Vagina (tissue), 2 donors: ENCODE results near the gene MYADM. TPM values are rescaled to one million over a fixed set of nuclear protein-coding genes. Genes with fewer than 3 reads are reported as not detected.
"Not testable (repeated sequence)": the region's sequence is repeated elsewhere in the genome, so short reads cannot be mapped to it uniquely, and the experiment has no call there.

Source experiments
- DNase-seq, 2 donors: peaks; one replicate each; pipeline ENCODE4 v3.0.0-alpha.2; 2017; ENCODE audit errors: extremely low spot score in 2 of 2
- H3K27ac ChIP-seq: fragments of 200-600 bp; sonication (generic); one replicate; pipeline ENCODE4 v1.5.1; 2019
- H3K27me3 ChIP-seq: fragments of 200-600 bp; sonication (generic); one replicate; pipeline ENCODE4 v1.5.1; 2019
- H3K36me3 ChIP-seq, 2 donors: fragments of 200-600 bp; sonication (generic); one replicate each; pipeline ENCODE4 v1.5.1; 2017 to 2019
- H3K4me1 ChIP-seq: fragments of 200-600 bp; sonication (generic); one replicate; pipeline ENCODE4 v1.5.1; 2019
- H3K4me3 ChIP-seq, 2 donors: fragments of 200-600 bp; sonication (generic); 1 replicate in 1 of 2; 2 replicates in 1 of 2; pipeline ENCODE4 v1.5.1; 2016 to 2019
- H3K9me3 ChIP-seq: fragments of 200-600 bp; sonication (generic); one replicate; pipeline ENCODE4 v1.5.1; 2019
- CTCF ChIP-seq, 3 experiments: fragments of 450-650 bp in 2 of 3; fragments of 200-600 bp in 1 of 3; sonication (generic) in 1 of 3; IDR thresholded peaks; one replicate each; pipeline ENCODE4 v1.5.1; 2017 to 2019; ENCODE audit warnings: antibody characterized with exemption in 3 of 3, mild to moderate bottlenecking in 2 of 3, moderate library complexity in 2 of 3
- POLR2A ChIP-seq, 2 donors: fragments of 450-650 bp; IDR thresholded peaks; one replicate each; pipeline ENCODE4 v1.6.1; 2017; ENCODE audit warnings: antibody characterized with exemption in 2 of 2, mild to moderate bottlenecking in 2 of 2, moderate library complexity in 2 of 2
- POLR2AphosphoS5 ChIP-seq, 2 donors: sonication (generic); formaldehyde crosslinking; IDR thresholded peaks; one replicate each; pipeline ENCODE4 v1.9.0; 2017; ENCODE audit warnings: antibody characterized with exemption in 2 of 2, mild to moderate bottlenecking in 2 of 2, low read depth in 1 of 2; ENCODE audit not compliant: insufficient read depth in 1 of 2
- intact Hi-C: fragments of 100-400 bp; cut with DNase I; formaldehyde crosslinking; loops from one replicate; pipeline ENCODE4 v1.15.1; 2023
- total RNA-seq: library from RNA; depleted of rRNA; stranded (reverse); fragments of >200 nt; gene quantifications from one replicate; pipeline ENCODE4 v1.2.3, GENCODE V29; 2016

MYADM gene
- total RNA-seq, 1 donor from 2014 or later, result 68.3 TPM

- Histone ChIP-seq H3K9me3 (no peaks in the 10 kb centered on the region), H3K36me3 (peaks cover 0 to 10% of the 10 kb centered on the region in 2 donors), H3K4me3 (peak overlapping the region; percentile 66 to 96), H3K27ac (peak overlapping the region; percentile 95), H3K27me3 (no peaks in the 10 kb centered on the region), H3K4me1 (peaks cover 65% of the 10 kb centered on the region)
- peak in 1 of 2 donors; percentile 95 for DNase-seq
- intact Hi-C loops, result no loop called here
- TF ChIP-seq POLR2A (IDR thresholded peaks at IDR 0.05) (peak in 1 of 2 donors; percentile 78), POLR2AphosphoS5 (IDR thresholded peaks at IDR 0.05; ENCODE audit: insufficient read depth in 1 of 2, low read depth in 1 of 2) (peak; percentile 58 to 96), CTCF (IDR thresholded peaks at IDR 0.05) (peak in 1 of 3 experiments; percentile 34)
Measured at GRCh38 chr19:53868892-53869804, 1.5 kb downstream of the MYADM start.

- intact Hi-C loops, result not testable (repeated sequence)
Measured at GRCh38 chr19:53869805-53870484, 2.3 kb downstream of the MYADM start.

GRCh38 chr19:53870485-53870844, 2.8 kb downstream of the MYADM start:
- Histone ChIP-seq H3K4me3 (peak overlapping the region in 1 of 2 donors; percentile 96), H3K4me1 (peaks cover 55% of the 10 kb centered on the region), H3K27ac (peak overlapping the region; percentile 95), H3K9me3 (no peaks in the 10 kb centered on the region), H3K27me3 (no peaks in the 10 kb centered on the region), H3K36me3 (peaks cover 0 to 20% of the 10 kb centered on the region in 2 donors)
- no peak for TF ChIP-seq POLR2AphosphoS5 (IDR thresholded peaks at IDR 0.05; ENCODE audit: insufficient read depth in 1 of 2, low read depth in 1 of 2)
- TF ChIP-seq CTCF (IDR thresholded peaks at IDR 0.05), result no peak
- TF ChIP-seq POLR2A (IDR thresholded peaks at IDR 0.05), result no peak
- no peak for DNase-seq
- intact Hi-C loops, result no loop called here

More at GRCh38 chr19:53869805-53870484, 2.3 kb downstream of the MYADM start:
- not testable (repeated sequence) for DNase-seq, H3K9me3 ChIP-seq, H3K27me3 ChIP-seq
- peak overlapping the region; percentile 66 to 96 for H3K4me3 ChIP-seq
- peak overlapping the region; percentile 95 for H3K27ac ChIP-seq
- H3K4me1 ChIP-seq, result peaks cover 60% of the 10 kb centered on the region
- peaks cover 0 to 18% of the 10 kb centered on the region in 2 donors for H3K36me3 ChIP-seq

GRCh38 chr19:53871454-53871853, 3.8 kb downstream of the MYADM start:
- TF ChIP-seq POLR2AphosphoS5 (IDR thresholded peaks at IDR 0.05; ENCODE audit: insufficient read depth in 1 of 2, low read depth in 1 of 2) (no peak), CTCF (IDR thresholded peaks at IDR 0.05) (no peak), POLR2A (IDR thresholded peaks at IDR 0.05) (no peak)
- H3K4me1 ChIP-seq, result peaks cover 46% of the 10 kb centered on the region
- intact Hi-C loops, result no loop called here

GRCh38 chr19:53872762-53873161, 5.1 kb downstream of the MYADM start:
- H3K9me3 ChIP-seq, result no peaks in the 10 kb centered on the region
- H3K4me3 ChIP-seq, result no peak overlapping the region
- H3K27me3 ChIP-seq, result no peaks in the 10 kb centered on the region
- DNase-seq, result no peak
- H3K4me1 ChIP-seq, result peaks cover 37% of the 10 kb centered on the region
- intact Hi-C loops, result no loop called here
- H3K36me3 ChIP-seq, result peaks cover 0 to 20% of the 10 kb centered on the region in 2 donors
- no peak for TF ChIP-seq POLR2AphosphoS5 (IDR thresholded peaks at IDR 0.05; ENCODE audit: insufficient read depth in 1 of 2, low read depth in 1 of 2)
- TF ChIP-seq POLR2A (IDR thresholded peaks at IDR 0.05), result no peak
- TF ChIP-seq CTCF (IDR thresholded peaks at IDR 0.05), result no peak
- H3K27ac ChIP-seq, result no peak overlapping the region

More at GRCh38 chr19:53871454-53871853, 3.8 kb downstream of the MYADM start:
- Histone ChIP-seq H3K36me3 (peaks cover 0 to 20% of the 10 kb centered on the region in 2 donors), H3K27me3 (no peaks in the 10 kb centered on the region), H3K27ac (no peak overlapping the region), H3K9me3 (no peaks in the 10 kb centered on the region), H3K4me3 (no peak overlapping the region)
- DNase-seq, result no peak
